GM23338 (cell line): ENCODE results near the gene DMBX1. TPM values are rescaled to one million over a fixed set of nuclear protein-coding genes. Genes with fewer than 3 reads are reported as not detected.

Experiments used
- ATAC-seq: fragments of 200-7000 bp; cut with Tn5 transposase; 3 replicates; pipeline ENCODE4 v1.9.1; 2020
- DNase-seq: peaks from one replicate; pipeline ENCODE4 v3.0.0-alpha.2; 2015; ENCODE audit warnings: low spot score
- H2AFZ ChIP-seq: fragments of 200-600 bp; sonication (generic); 2 replicates; pipeline ENCODE4 v1.8.0; 2016; ENCODE audit warnings: antibody characterized with exemption, mild to moderate bottlenecking, moderate library complexity
- H3F3A ChIP-seq: fragments of 200-600 bp; sonication (generic); replicated peaks from 2 replicates; pipeline ENCODE4 v1.8.0; 2017; ENCODE audit warnings: antibody characterized with exemption, mixed run types, low read depth
- H3K27ac ChIP-seq: fragments of 200-600 bp; sonication (generic); 2 replicates; pipeline ENCODE4 v1.6.1; 2016; ENCODE audit warnings: low read depth
- H3K27me3 ChIP-seq: fragments of 200-600 bp; sonication (generic); 2 replicates; pipeline ENCODE4 v1.8.0; 2016; ENCODE audit warnings: mild to moderate bottlenecking, mixed run types, moderate library complexity; ENCODE audit not compliant: insufficient read depth
- H3K36me3 ChIP-seq: fragments of 200-600 bp; sonication (generic); 2 replicates; pipeline ENCODE4 v1.8.0; 2016; ENCODE audit warnings: mild to moderate bottlenecking; ENCODE audit not compliant: insufficient read depth
- H3K4me1 ChIP-seq: fragments of 200-600 bp; sonication (generic); 2 replicates; pipeline ENCODE4 v1.8.0; 2016; ENCODE audit warnings: mild to moderate bottlenecking, moderate library complexity; ENCODE audit not compliant: insufficient read depth
- H3K4me2 ChIP-seq: fragments of 200-600 bp; sonication (generic); 2 replicates; pipeline ENCODE4 v1.7.1; 2017; ENCODE audit warnings: mixed run types
- H3K4me3 ChIP-seq: fragments of 200-600 bp; sonication (generic); 2 replicates; pipeline ENCODE4 v1.6.1; 2016; ENCODE audit warnings: mixed run types
- H3K79me2 ChIP-seq: fragments of 200-600 bp; sonication (generic); replicated peaks from 2 replicates; pipeline ENCODE4 v1.8.0; 2017; ENCODE audit warnings: mild to moderate bottlenecking; ENCODE audit not compliant: insufficient read depth
- H3K9me2 ChIP-seq: fragments of 200-600 bp; sonication (generic); 2 replicates; pipeline ENCODE4 v1.8.0; 2017; ENCODE audit not compliant: insufficient read depth
- H4K20me1 ChIP-seq: fragments of 200-600 bp; sonication (generic); replicated peaks from 2 replicates; pipeline ENCODE4 v1.8.0; 2017; ENCODE audit warnings: mild to moderate bottlenecking; ENCODE audit not compliant: insufficient read depth
- H3K27ac Mint-ChIP-seq: 2 replicates; pipeline ENCODE4 v1.8.0; 2020; ENCODE audit warnings: inconsistent platforms, mild to moderate bottlenecking, moderate library complexity, mixed read lengths
- H3K27me3 Mint-ChIP-seq: 3 replicates; pipeline ENCODE4 v1.8.0; 2022; ENCODE audit warnings: low read depth, mild to moderate bottlenecking, moderate library complexity, mixed read lengths, inconsistent platforms; ENCODE audit not compliant: insufficient read depth, poor library complexity
- H3K36me3 Mint-ChIP-seq: 3 replicates; pipeline ENCODE4 v1.8.0; 2021; ENCODE audit warnings: low read depth, mild to moderate bottlenecking, inconsistent platforms, moderate library complexity, mixed read lengths
- H3K4me1 Mint-ChIP-seq: 3 replicates; pipeline ENCODE4 v1.8.0; 2020; ENCODE audit warnings: mild to moderate bottlenecking, inconsistent platforms, mixed read lengths
- H3K4me3 Mint-ChIP-seq: 3 replicates; pipeline ENCODE4 v1.8.0; 2021; ENCODE audit warnings: moderate library complexity, mild to moderate bottlenecking, inconsistent platforms, mixed read lengths
- H3K9me3 Mint-ChIP-seq: 3 replicates; pipeline ENCODE4 v1.8.0; 2020; ENCODE audit warnings: moderate library complexity, mild to moderate bottlenecking, inconsistent platforms, mixed read lengths
- CREB1 ChIP-seq: fragments of 250-450 bp; sonication (Bioruptor Pico); IDR thresholded peaks from 2 replicates; pipeline ENCODE4 v1.5.0; 2020; ENCODE audit warnings: low read depth, mild to moderate bottlenecking, moderate library complexity
- EZH2 ChIP-seq: fragments of 200-600 bp; sonication (generic); IDR thresholded peaks from one replicate; pipeline ENCODE4 v1.8.0; 2017; ENCODE audit warnings: antibody characterized with exemption, mild to moderate bottlenecking, low read depth; ENCODE audit not compliant: unreplicated experiment
- EZH2phosphoT487 ChIP-seq: fragments of 200-600 bp; sonication (generic); IDR thresholded peaks from one replicate; pipeline ENCODE4 v1.8.1; 2018; ENCODE audit warnings: antibody characterized with exemption; ENCODE audit not compliant: unreplicated experiment
- JUNB ChIP-seq: IDR thresholded peaks from one replicate; pipeline ENCODE4 v1.6.1; 2016; ENCODE audit warnings: antibody characterized with exemption; ENCODE audit not compliant: unreplicated experiment
- NANOG ChIP-seq: IDR thresholded peaks from 2 replicates; pipeline ENCODE4 v1.6.1; 2016; ENCODE audit warnings: antibody characterized with exemption, borderline replicate concordance
- POLR2AphosphoS5 ChIP-seq: IDR thresholded peaks from 2 replicates; pipeline ENCODE4 v1.6.1; 2016; ENCODE audit warnings: antibody characterized with exemption, low read depth
- STAT1 ChIP-seq: IDR thresholded peaks from one replicate; pipeline ENCODE4 v1.6.1; 2016; ENCODE audit warnings: antibody characterized with exemption; ENCODE audit not compliant: unreplicated experiment
- ZNF114 ChIP-seq: fragments of 250-450 bp; sonication (Bioruptor Pico); IDR thresholded peaks from 2 replicates; pipeline ENCODE4 v1.5.0; 2020; ENCODE audit warnings: mild to moderate bottlenecking, moderate library complexity
- polyA plus RNA-seq: library from polyadenylated mRNA; unstranded; fragments of >200 nt; fragmentation: Nextera tagmentation; extraction: Ambion mirVana; gene quantifications from 2 replicates; pipeline ENCODE4 v1.2.1, GENCODE V29; 2016
- total RNA-seq: library from RNA; depleted of rRNA; stranded (reverse); fragments of >200 nt; shearing (Covaris generic); gene quantifications from 2 replicates; pipeline ENCODE4 v1.2.3, GENCODE V29; 2014
- TF ChIP-seq, protein P1 (sequence below): IDR thresholded peaks from one replicate; pipeline ENCODE4 v1.6.1; 2018; ENCODE audit warnings: antibody characterized with exemption; ENCODE audit not compliant: unreplicated experiment
- TF ChIP-seq, protein P2 (sequence below): IDR thresholded peaks from 2 replicates; pipeline ENCODE4 v1.6.1; 2016; ENCODE audit warnings: antibody characterized with exemption
- TF ChIP-seq, protein P3 (sequence below), 2 experiments: fragments of 200-600 bp in 1 of 2; sonication (generic) in 1 of 2; conservative IDR thresholded peaks; 2 replicates each; pipeline versions ENCODE4 v1.5.1 to v1.6.1; 2016 to 2017; ENCODE audit warnings: antibody characterized with exemption in 2 of 2, low read depth in 2 of 2, mild to moderate bottlenecking in 2 of 2, moderate library complexity in 1 of 2

DMBX1 gene
- total and polyA plus RNA-seq, 2 experiments from 2014 or later = 0.11 TPM; not detected in 1

DNA sequence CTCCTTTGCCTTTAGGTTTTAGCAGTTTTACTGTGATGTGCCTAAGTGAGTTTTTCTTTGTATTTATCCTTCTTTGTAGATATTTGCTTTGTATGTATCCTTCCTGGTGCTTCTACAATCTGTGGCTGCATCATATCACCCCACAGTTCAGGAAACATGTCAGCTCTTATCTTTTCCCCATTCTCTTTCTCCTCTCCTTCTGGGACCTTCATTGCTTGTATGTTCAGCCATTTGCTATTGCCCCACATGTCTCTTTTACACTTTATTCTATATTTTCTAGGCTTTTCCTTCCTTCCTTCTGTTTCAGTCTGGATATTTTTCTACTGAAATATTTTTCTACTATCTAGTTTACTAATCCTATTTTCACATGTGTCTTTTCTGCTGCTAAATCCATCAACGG is 46.9 kb downstream of the DMBX1 start (continued):
- TF ChIP-seq, protein P1, sequence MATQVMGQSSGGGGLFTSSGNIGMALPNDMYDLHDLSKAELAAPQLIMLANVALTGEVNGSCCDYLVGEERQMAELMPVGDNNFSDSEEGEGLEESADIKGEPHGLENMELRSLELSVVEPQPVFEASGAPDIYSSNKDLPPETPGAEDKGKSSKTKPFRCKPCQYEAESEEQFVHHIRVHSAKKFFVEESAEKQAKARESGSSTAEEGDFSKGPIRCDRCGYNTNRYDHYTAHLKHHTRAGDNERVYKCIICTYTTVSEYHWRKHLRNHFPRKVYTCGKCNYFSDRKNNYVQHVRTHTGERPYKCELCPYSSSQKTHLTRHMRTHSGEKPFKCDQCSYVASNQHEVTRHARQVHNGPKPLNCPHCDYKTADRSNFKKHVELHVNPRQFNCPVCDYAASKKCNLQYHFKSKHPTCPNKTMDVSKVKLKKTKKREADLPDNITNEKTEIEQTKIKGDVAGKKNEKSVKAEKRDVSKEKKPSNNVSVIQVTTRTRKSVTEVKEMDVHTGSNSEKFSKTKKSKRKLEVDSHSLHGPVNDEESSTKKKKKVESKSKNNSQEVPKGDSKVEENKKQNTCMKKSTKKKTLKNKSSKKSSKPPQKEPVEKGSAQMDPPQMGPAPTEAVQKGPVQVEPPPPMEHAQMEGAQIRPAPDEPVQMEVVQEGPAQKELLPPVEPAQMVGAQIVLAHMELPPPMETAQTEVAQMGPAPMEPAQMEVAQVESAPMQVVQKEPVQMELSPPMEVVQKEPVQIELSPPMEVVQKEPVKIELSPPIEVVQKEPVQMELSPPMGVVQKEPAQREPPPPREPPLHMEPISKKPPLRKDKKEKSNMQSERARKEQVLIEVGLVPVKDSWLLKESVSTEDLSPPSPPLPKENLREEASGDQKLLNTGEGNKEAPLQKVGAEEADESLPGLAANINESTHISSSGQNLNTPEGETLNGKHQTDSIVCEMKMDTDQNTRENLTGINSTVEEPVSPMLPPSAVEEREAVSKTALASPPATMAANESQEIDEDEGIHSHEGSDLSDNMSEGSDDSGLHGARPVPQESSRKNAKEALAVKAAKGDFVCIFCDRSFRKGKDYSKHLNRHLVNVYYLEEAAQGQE = no peak
- TF ChIP-seq POLR2AphosphoS5 (no peak), NANOG (no peak), CREB1 (CRISPR knock-in tag) (no peak), EZH2 (no peak)
- TF ChIP-seq, protein P2, sequence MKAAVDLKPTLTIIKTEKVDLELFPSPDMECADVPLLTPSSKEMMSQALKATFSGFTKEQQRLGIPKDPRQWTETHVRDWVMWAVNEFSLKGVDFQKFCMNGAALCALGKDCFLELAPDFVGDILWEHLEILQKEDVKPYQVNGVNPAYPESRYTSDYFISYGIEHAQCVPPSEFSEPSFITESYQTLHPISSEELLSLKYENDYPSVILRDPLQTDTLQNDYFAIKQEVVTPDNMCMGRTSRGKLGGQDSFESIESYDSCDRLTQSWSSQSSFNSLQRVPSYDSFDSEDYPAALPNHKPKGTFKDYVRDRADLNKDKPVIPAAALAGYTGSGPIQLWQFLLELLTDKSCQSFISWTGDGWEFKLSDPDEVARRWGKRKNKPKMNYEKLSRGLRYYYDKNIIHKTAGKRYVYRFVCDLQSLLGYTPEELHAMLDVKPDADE = no peak
- TF ChIP-seq, protein P3, sequence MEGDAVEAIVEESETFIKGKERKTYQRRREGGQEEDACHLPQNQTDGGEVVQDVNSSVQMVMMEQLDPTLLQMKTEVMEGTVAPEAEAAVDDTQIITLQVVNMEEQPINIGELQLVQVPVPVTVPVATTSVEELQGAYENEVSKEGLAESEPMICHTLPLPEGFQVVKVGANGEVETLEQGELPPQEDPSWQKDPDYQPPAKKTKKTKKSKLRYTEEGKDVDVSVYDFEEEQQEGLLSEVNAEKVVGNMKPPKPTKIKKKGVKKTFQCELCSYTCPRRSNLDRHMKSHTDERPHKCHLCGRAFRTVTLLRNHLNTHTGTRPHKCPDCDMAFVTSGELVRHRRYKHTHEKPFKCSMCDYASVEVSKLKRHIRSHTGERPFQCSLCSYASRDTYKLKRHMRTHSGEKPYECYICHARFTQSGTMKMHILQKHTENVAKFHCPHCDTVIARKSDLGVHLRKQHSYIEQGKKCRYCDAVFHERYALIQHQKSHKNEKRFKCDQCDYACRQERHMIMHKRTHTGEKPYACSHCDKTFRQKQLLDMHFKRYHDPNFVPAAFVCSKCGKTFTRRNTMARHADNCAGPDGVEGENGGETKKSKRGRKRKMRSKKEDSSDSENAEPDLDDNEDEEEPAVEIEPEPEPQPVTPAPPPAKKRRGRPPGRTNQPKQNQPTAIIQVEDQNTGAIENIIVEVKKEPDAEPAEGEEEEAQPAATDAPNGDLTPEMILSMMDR (conservative IDR thresholded peaks at IDR 0.05; ENCODE audit: low read depth in 2 of 2) = no peak

DNA sequence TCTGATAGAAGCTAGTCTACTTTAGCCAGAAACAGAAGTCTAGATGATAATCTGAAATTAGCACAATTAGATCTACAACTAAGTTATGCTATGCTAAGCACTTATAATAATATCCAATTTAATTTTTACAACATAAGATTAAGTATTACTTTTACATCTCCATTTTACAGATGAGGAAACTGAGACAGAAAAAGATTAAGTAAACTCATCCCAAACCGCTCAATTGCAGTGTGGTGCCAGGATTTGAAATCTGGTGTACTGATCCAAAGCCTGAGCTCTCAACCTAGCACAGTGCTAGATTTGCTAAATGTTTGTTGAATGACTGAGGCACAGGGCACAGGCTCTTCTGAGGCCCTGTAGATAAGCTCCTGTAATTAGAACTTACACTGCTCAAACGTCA is 48.0 kb downstream of the DMBX1 start:
- Histone ChIP-seq H3K79me2 (no peaks in the 10 kb centered on the region), H3K4me2 (no peak overlapping the region), H3F3A (0 out of 2 replicates have a peak, but pooled peaks cover 3% of the 10 kb centered on the region), H3K27me3 (peaks cover 97% of the 10 kb centered on the region), H3K36me3 (no peaks in the 10 kb centered on the region), H3K4me3 (no peak overlapping the region), H3K4me1 (peaks cover 5% of the 10 kb centered on the region), H3K27ac (no peak overlapping the region), H4K20me1 (no peaks in the 10 kb centered on the region; the same call in 1 of the 2 replicates), H3K9me2 (no peaks in the 10 kb centered on the region), H2AFZ (no peak overlapping the region)
- no peaks in the 10 kb centered on the region; the same call in 2 of the 3 replicates for H3K9me3 Mint-ChIP-seq
- DNase-seq = no peak
- no peak for ATAC-seq
- no peaks in the 10 kb centered on the region; the same call in 2 of the 3 replicates for H3K36me3 Mint-ChIP-seq
- peaks cover 46% of the 10 kb centered on the region for H3K27me3 Mint-ChIP-seq
- H3K4me3 Mint-ChIP-seq = no peak overlapping the region
- no peak overlapping the region for H3K27ac Mint-ChIP-seq
- peaks cover 4% of the 10 kb centered on the region for H3K4me1 Mint-ChIP-seq
- TF ChIP-seq EZH2phosphoT487 (no peak), NANOG (no peak), JUNB (no peak), ZNF114 (CRISPR knock-in tag) (no peak), POLR2AphosphoS5 (no peak), CREB1 (CRISPR knock-in tag) (no peak), STAT1 (no peak)
- TF ChIP-seq, protein P1 = no peak
